Fibroblast of skin of right biceps (primary cell): ENCODE measurements around the gene PCDH1.

ENCODE experiments used
- DNase-seq: peaks from one replicate; pipeline ENCODE4 v3.0.0-alpha.2; 2013

The PCDH1 gene

GRCh38 chr5:141852448-141852847, 25.8 kb downstream of the PCDH1 start:
- no peak for DNase-seq

GRCh38 chr5:141851195-141851874, 26.9 kb downstream of the PCDH1 start:
- no peak for DNase-seq

GRCh38 chr5:141850786-141851185, 27.4 kb downstream of the PCDH1 start:
- DNase-seq: no peak

- peak; percentile 49 for DNase-seq
Observed at GRCh38 chr5:141850244-141850768, 27.9 kb downstream of the PCDH1 start.

GRCh38 chr5:141849415-141850243, 28.6 kb downstream of the PCDH1 start:
- peak; percentile 83 for DNase-seq

GRCh38 chr5:141848744-141849414, 29.3 kb downstream of the PCDH1 start:
- peak; percentile 76 for DNase-seq

- peak; percentile 83 for DNase-seq
Observed at GRCh38 chr5:141846031-141846430, 32.2 kb downstream of the PCDH1 start.

- peak; percentile 34 for DNase-seq
Observed at GRCh38 chr5:141845371-141845851, 32.8 kb downstream of the PCDH1 start.

- no peak for DNase-seq
Observed at GRCh38 chr5:141844414-141845097, 33.7 kb downstream of the PCDH1 start.

GRCh38 chr5:141843156-141843927, 34.9 kb downstream of the PCDH1 start:
- DNase-seq: peak; percentile 39

GRCh38 chr5:141841378-141842180, 36.6 kb downstream of the PCDH1 start:
- no peak for DNase-seq

GRCh38 chr5:141840826-141841360, 37.3 kb downstream of the PCDH1 start:
- no peak for DNase-seq

- no peak for DNase-seq
Observed at GRCh38 chr5:141840280-141840812, 37.9 kb downstream of the PCDH1 start.

GRCh38 chr5:141839015-141839513, 39.1 kb downstream of the PCDH1 start:
- DNase-seq: peak; percentile 44

- no peak for DNase-seq
Observed at GRCh38 chr5:141838326-141839014, 39.7 kb downstream of the PCDH1 start.

- peak; percentile 84 for DNase-seq
Observed at GRCh38 chr5:141835928-141836670, 42.1 kb downstream of the PCDH1 start.

- no peak for DNase-seq
Observed at GRCh38 chr5:141834331-141834730, 43.9 kb downstream of the PCDH1 start.

GRCh38 chr5:141832131-141832530, 46.1 kb downstream of the PCDH1 start:
- DNase-seq: peak; percentile 45

GRCh38 chr5:141828162-141828561, 50.0 kb downstream of the PCDH1 start:
- DNase-seq: no peak
